DMS79 (cell line): ENCODE data around the gene MAST4.
"Not testable (repeated sequence)": the region's sequence is repeated elsewhere in the genome, so short reads cannot be mapped to it uniquely, and the experiment has no call there.

Experiments
- DNase-seq: peaks from one replicate; lab custom pipeline; 2025; lab: John Stamatoyannopoulos, UW

MAST4 gene

GRCh38 chr5:66810151-66810550, 214.0 kb downstream of the MAST4 start:
- DNase-seq, result no peak

- no peak for DNase-seq
Observed at GRCh38 chr5:66810848-66811261, 214.7 kb downstream of the MAST4 start.

- no peak for DNase-seq
Observed at GRCh38 chr5:66812291-66812690, 216.1 kb downstream of the MAST4 start.

GRCh38 chr5:66813306-66813705, 217.1 kb downstream of the MAST4 start:
- DNase-seq, result no peak

GRCh38 chr5:66814146-66814991, 218.2 kb downstream of the MAST4 start:
- DNase-seq, result no peak

GRCh38 chr5:66818304-66818934, 222.2 kb downstream of the MAST4 start:
- DNase-seq, result no peak

GRCh38 chr5:66818935-66819328, 222.7 kb downstream of the MAST4 start:
- no peak for DNase-seq

- DNase-seq, result no peak
Observed at GRCh38 chr5:66820630-66821207, 224.5 kb downstream of the MAST4 start.

GRCh38 chr5:66821688-66822429, 225.7 kb downstream of the MAST4 start:
- DNase-seq, result no peak

GRCh38 chr5:66822906-66823305, 226.7 kb downstream of the MAST4 start:
- DNase-seq, result not testable (repeated sequence)

- no peak for DNase-seq
Observed at GRCh38 chr5:66824476-66824875, 228.3 kb downstream of the MAST4 start.

- DNase-seq, result no peak
Observed at GRCh38 chr5:66826263-66826662, 230.1 kb downstream of the MAST4 start.

GRCh38 chr5:66826696-66827095, 230.5 kb downstream of the MAST4 start:
- DNase-seq, result no peak

- no peak for DNase-seq
Observed at GRCh38 chr5:66828046-66828547, 231.9 kb downstream of the MAST4 start.

- peak; percentile 25 for DNase-seq
Observed at GRCh38 chr5:66828548-66829357, 232.6 kb downstream of the MAST4 start.

GRCh38 chr5:66829358-66829674, 233.1 kb downstream of the MAST4 start:
- DNase-seq, result no peak

GRCh38 chr5:66829826-66830225, 233.6 kb downstream of the MAST4 start:
- no peak for DNase-seq

GRCh38 chr5:66830636-66831035, 234.4 kb downstream of the MAST4 start:
- no peak for DNase-seq

- no peak for DNase-seq
Observed at GRCh38 chr5:66839636-66840185, 243.5 kb downstream of the MAST4 start.

GRCh38 chr5:66840511-66841013, 244.4 kb downstream of the MAST4 start:
- no peak for DNase-seq

- no peak for DNase-seq
Observed at GRCh38 chr5:66841264-66841663, 245.1 kb downstream of the MAST4 start.
